HEK293 (cell line): Measurements from ENCODE around the gene ZNF512.
A peak's percentile ranks its signal among the peaks of the same experiment; 100 is the strongest.

Experiments used
- CTCF ChIA-PET: fragments of 350-600 bp; formaldehyde crosslinking; extraction: SDS; loops from one replicate; lab custom pipeline; 2021; ENCODE audit warnings: antibody characterized with exemption; lab: Yijun Ruan, JAX
- POLR2A ChIA-PET: fragments of 300-600 bp; formaldehyde crosslinking; extraction: SDS; loops from one replicate; lab custom pipeline; 2020; ENCODE audit warnings: antibody characterized with exemption, inconsistent platforms; lab: Yijun Ruan, JAX
- H3K27ac ChIP-seq: fragments of 200-500 bp; sonication (Bioruptor generic); 2 replicates; pipeline ENCODE4 v1.5.1; 2014; ENCODE audit warnings: low read depth, low read length, control low read depth, inconsistent platforms; ENCODE audit errors: extremely low read depth
- H3K36me3 ChIP-seq, 2 experiments: fragments of 200-500 bp in 1 of 2; sonication (Bioruptor generic) in 1 of 2; 1 replicate in 1 of 2; 2 replicates in 1 of 2; pipeline ENCODE4 v1.5.1; 2014 to 2017; ENCODE audit warnings: inconsistent platforms in 2 of 2, low read length in 2 of 2; ENCODE audit not compliant: control insufficient read depth in 2 of 2, insufficient read depth in 1 of 2
- H3K4me1 ChIP-seq: fragments of 200-500 bp; sonication (Bioruptor generic); 2 replicates; pipeline ENCODE4 v1.5.1; 2014; ENCODE audit warnings: mild to moderate bottlenecking, low read length, inconsistent platforms; ENCODE audit not compliant: control insufficient read depth, insufficient read depth
- H3K4me3 ChIP-seq: 2 replicates; pipeline ENCODE4 v1.5.1; 2011; ENCODE audit warnings: low read depth, mild to moderate bottlenecking, control low read depth, low read length, moderate library complexity
- H3K9me3 ChIP-seq: fragments of 200-500 bp; sonication (Bioruptor generic); 2 replicates; pipeline ENCODE4 v1.5.1; 2014; ENCODE audit warnings: low read depth, low read length, inconsistent platforms; ENCODE audit not compliant: control insufficient read depth, insufficient read depth
- BCL11A ChIP-seq: fragments of 450-650 bp; formaldehyde crosslinking; IDR thresholded peaks from 2 replicates; pipeline ENCODE4 v1.5.1; 2016; ENCODE audit warnings: low read depth, missing biosample characterization, missing genetic modification characterization
- BCL11B ChIP-seq: fragments of 450-650 bp; formaldehyde crosslinking; IDR thresholded peaks from 2 replicates; pipeline ENCODE4 v1.5.1; 2016; ENCODE audit warnings: low read depth, missing biosample characterization, missing genetic modification characterization
- HOXD13 ChIP-seq: sonication (generic); formaldehyde crosslinking; IDR thresholded peaks from 2 replicates; pipeline ENCODE4 v1.8.0; 2022; ENCODE audit warnings: missing genetic modification reagents, borderline replicate concordance
- KLF8 ChIP-seq: fragments of 450-650 bp; formaldehyde crosslinking; IDR thresholded peaks from 2 replicates; pipeline ENCODE4 v1.5.1; 2016; ENCODE audit warnings: missing biosample characterization, missing genetic modification characterization
- MYNN ChIP-seq: fragments of 450-650 bp; formaldehyde crosslinking; IDR thresholded peaks from 2 replicates; pipeline ENCODE4 v1.5.1; 2016; ENCODE audit warnings: missing biosample characterization, missing genetic modification characterization, borderline replicate concordance
- ZBTB20 ChIP-seq: fragments of 450-650 bp; formaldehyde crosslinking; IDR thresholded peaks from 2 replicates; pipeline ENCODE4 v1.5.1; 2016; ENCODE audit warnings: missing biosample characterization, missing genetic modification characterization
- ZBTB48 ChIP-seq: fragments of 450-650 bp; formaldehyde crosslinking; IDR thresholded peaks from 2 replicates; pipeline ENCODE4 v1.5.1; 2016; ENCODE audit warnings: missing biosample characterization, missing genetic modification characterization
- ZNF112 ChIP-seq: fragments of 450-650 bp; formaldehyde crosslinking; IDR thresholded peaks from 2 replicates; pipeline ENCODE4 v1.5.0; 2017; ENCODE audit warnings: missing biosample characterization, missing genetic modification characterization
- ZNF132 ChIP-seq: fragments of 450-650 bp; formaldehyde crosslinking; IDR thresholded peaks from 2 replicates; pipeline ENCODE4 v1.5.1; 2017; ENCODE audit warnings: missing biosample characterization, missing genetic modification characterization, borderline replicate concordance
- ZNF138 ChIP-seq: fragments of 450-650 bp; formaldehyde crosslinking; IDR thresholded peaks from 2 replicates; pipeline ENCODE4 v1.5.1; 2016; ENCODE audit warnings: missing biosample characterization, missing genetic modification characterization, borderline replicate concordance
- ZNF169 ChIP-seq: fragments of 450-650 bp; formaldehyde crosslinking; IDR thresholded peaks from 2 replicates; pipeline ENCODE4 v1.5.1; 2016; ENCODE audit warnings: missing biosample characterization, missing genetic modification characterization
- ZNF248 ChIP-seq: fragments of 450-650 bp; formaldehyde crosslinking; IDR thresholded peaks from 2 replicates; pipeline ENCODE4 v1.5.1; 2017; ENCODE audit warnings: missing biosample characterization, missing genetic modification characterization
- ZNF530 ChIP-seq: fragments of 450-650 bp; formaldehyde crosslinking; IDR thresholded peaks from 2 replicates; pipeline ENCODE4 v1.5.1; 2016; ENCODE audit warnings: low read depth, missing biosample characterization, missing genetic modification characterization
- ZNF76 ChIP-seq: fragments of 450-650 bp; formaldehyde crosslinking; IDR thresholded peaks from 2 replicates; pipeline ENCODE4; 2016; ENCODE audit warnings: low read depth, missing biosample characterization, missing genetic modification characterization, borderline replicate concordance
- ZSCAN30 ChIP-seq: fragments of 450-650 bp; IDR thresholded peaks from 2 replicates; pipeline ENCODE4 v1.5.1; 2018; ENCODE audit warnings: missing biosample characterization, mild to moderate bottlenecking, missing genetic modification characterization, moderate library complexity
- TF ChIP-seq, protein P1 (sequence below): fragments of 450-650 bp; formaldehyde crosslinking; IDR thresholded peaks from 2 replicates; pipeline ENCODE4 v1.5.1; 2016; ENCODE audit warnings: missing biosample characterization, missing genetic modification characterization
- TF ChIP-seq, protein P2 (sequence below): fragments of 450-650 bp; formaldehyde crosslinking; IDR thresholded peaks from 2 replicates; pipeline ENCODE4 v1.5.1; 2017; ENCODE audit warnings: missing biosample characterization, missing genetic modification characterization
- TF ChIP-seq, protein P3 (sequence below): fragments of 450-650 bp; formaldehyde crosslinking; IDR thresholded peaks from 2 replicates; pipeline ENCODE4 v1.5.1; 2016; ENCODE audit warnings: missing biosample characterization, missing genetic modification characterization, low read depth
- TF ChIP-seq, protein P4 (sequence below): fragments of 450-650 bp; formaldehyde crosslinking; IDR thresholded peaks from 2 replicates; pipeline ENCODE4 v1.5.1; 2016; ENCODE audit warnings: missing biosample characterization, missing genetic modification characterization
- TF ChIP-seq, protein P5 (sequence below): fragments of 450-650 bp; formaldehyde crosslinking; IDR thresholded peaks from 2 replicates; pipeline ENCODE4 v1.5.1; 2017; ENCODE audit warnings: missing biosample characterization, missing genetic modification characterization
- TF ChIP-seq, protein P6 (sequence below): fragments of 450-650 bp; formaldehyde crosslinking; IDR thresholded peaks from 2 replicates; pipeline ENCODE4 v1.5.1; 2017; ENCODE audit warnings: missing biosample characterization, mild to moderate bottlenecking, missing genetic modification characterization, moderate library complexity
- TF ChIP-seq, protein P7 (sequence below): fragments of 450-650 bp; formaldehyde crosslinking; IDR thresholded peaks from 2 replicates; pipeline ENCODE4 v1.5.1; 2016; ENCODE audit warnings: missing biosample characterization, missing genetic modification characterization

The ZNF512 gene, protein sequence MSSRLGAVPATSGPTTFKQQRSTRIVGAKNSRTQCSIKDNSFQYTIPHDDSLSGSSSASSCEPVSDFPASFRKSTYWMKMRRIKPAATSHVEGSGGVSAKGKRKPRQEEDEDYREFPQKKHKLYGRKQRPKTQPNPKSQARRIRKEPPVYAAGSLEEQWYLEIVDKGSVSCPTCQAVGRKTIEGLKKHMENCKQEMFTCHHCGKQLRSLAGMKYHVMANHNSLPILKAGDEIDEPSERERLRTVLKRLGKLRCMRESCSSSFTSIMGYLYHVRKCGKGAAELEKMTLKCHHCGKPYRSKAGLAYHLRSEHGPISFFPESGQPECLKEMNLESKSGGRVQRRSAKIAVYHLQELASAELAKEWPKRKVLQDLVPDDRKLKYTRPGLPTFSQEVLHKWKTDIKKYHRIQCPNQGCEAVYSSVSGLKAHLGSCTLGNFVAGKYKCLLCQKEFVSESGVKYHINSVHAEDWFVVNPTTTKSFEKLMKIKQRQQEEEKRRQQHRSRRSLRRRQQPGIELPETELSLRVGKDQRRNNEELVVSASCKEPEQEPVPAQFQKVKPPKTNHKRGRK

DNA sequence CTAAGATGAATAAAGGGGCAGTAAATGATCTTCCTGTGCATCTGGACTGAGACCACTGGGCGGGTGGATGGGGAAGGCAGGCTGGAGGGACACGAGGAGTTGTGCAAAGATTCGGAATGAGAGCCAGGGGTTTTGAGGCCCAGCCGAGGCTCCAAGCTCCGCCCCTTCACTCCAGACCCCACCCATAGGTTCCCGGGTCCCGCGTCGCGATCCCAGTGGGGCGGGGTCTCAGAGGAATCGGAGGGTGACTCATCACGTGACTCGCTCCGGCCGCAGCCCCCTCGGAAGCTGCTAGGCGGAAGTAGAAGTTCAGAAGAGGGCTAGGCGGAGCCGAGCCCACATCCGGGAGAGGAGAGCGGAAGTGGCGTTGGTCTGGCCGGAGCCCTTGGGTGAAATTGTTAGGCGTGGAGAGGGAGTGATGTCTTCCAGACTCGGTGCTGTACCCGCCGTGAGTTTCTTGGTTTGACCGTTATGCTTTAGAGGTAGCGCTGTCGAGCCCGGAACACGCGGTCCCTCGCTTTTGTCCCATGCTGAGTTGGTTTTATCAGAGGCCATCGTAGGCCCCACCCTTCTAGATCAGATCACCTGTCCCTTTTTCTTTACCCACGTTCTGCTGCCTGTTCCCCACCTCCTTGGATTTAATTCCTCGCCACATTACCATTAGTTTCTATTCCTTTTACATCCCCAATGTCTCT, at the start of gene ZNF512:
Gene ZNF512, plus strand, starts transcription at position 348 of the 695 bp plus-strand sequence. Its CDS starts 71 bp downstream, at position 419.
- H3K4me1 ChIP-seq, result peaks cover 8% of the 10 kb centered on the region
- H3K36me3 ChIP-seq, result no peaks in the 10 kb centered on the region; a peak in 1 of 3 replicates
- H3K9me3 ChIP-seq, result no peaks in the 10 kb centered on the region
- peak within 1 kb of the TSS; percentile 55 for H3K27ac ChIP-seq
- peak within 1 kb of the TSS; percentile 43 for H3K4me3 ChIP-seq
- CTCF ChIA-PET, result interaction anchor here (0.8 kb wide), 1 partner anchor 213 kb away, joined by 3 read pairs; no protein-coding TSS in a partner anchor
- POLR2A ChIA-PET, result interaction anchor here (0.6 to 1.5 kb wide), 6 partner anchors 8 to 261 kb away, joined by 3 to 7 read pairs (median 4); partner anchors contain the start of genes NRBP1, PPM1G, SLC4A1AP and SUPT7L
- no peak for TF ChIP-seq MYNN (tag by site-specific recombination)
- no peak for TF ChIP-seq ZNF530 (tag by site-specific recombination)
- TF ChIP-seq ZBTB20 (tag by site-specific recombination), result peak; percentile 23; the same call in 1 of the 2 replicates
- TF ChIP-seq, protein P1, sequence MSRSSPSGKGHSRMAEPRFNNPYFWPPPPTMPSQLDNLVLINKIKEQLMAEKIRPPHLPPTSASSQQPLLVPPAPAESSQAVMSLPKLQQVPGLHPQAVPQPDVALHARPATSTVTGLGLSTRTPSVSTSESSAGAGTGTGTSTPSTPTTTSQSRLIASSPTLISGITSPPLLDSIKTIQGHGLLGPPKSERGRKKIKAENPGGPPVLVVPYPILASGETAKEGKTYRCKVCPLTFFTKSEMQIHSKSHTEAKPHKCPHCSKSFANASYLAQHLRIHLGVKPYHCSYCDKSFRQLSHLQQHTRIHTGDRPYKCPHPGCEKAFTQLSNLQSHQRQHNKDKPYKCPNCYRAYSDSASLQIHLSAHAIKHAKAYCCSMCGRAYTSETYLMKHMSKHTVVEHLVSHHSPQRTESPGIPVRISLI (tag by site-specific recombination), result no peak
- no peak for TF ChIP-seq ZSCAN30 (tag by site-specific recombination)
- TF ChIP-seq, protein P2, sequence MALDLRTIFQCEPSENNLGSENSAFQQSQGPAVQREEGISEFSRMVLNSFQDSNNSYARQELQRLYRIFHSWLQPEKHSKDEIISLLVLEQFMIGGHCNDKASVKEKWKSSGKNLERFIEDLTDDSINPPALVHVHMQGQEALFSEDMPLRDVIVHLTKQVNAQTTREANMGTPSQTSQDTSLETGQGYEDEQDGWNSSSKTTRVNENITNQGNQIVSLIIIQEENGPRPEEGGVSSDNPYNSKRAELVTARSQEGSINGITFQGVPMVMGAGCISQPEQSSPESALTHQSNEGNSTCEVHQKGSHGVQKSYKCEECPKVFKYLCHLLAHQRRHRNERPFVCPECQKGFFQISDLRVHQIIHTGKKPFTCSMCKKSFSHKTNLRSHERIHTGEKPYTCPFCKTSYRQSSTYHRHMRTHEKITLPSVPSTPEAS (tag by site-specific recombination), result no peak
- TF ChIP-seq, protein P3, sequence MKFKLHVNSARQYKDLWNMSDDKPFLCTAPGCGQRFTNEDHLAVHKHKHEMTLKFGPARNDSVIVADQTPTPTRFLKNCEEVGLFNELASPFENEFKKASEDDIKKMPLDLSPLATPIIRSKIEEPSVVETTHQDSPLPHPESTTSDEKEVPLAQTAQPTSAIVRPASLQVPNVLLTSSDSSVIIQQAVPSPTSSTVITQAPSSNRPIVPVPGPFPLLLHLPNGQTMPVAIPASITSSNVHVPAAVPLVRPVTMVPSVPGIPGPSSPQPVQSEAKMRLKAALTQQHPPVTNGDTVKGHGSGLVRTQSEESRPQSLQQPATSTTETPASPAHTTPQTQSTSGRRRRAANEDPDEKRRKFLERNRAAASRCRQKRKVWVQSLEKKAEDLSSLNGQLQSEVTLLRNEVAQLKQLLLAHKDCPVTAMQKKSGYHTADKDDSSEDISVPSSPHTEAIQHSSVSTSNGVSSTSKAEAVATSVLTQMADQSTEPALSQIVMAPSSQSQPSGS (tag by site-specific recombination), result no peak
- no peak for TF ChIP-seq BCL11B (tag by site-specific recombination)
- TF ChIP-seq ZNF248 (tag by site-specific recombination), result no peak
- no peak for TF ChIP-seq ZNF112 (tag by site-specific recombination)
- TF ChIP-seq KLF8 (tag by site-specific recombination), result peak; percentile 53; the same call in 1 of the 2 replicates
- TF ChIP-seq, protein P4, sequence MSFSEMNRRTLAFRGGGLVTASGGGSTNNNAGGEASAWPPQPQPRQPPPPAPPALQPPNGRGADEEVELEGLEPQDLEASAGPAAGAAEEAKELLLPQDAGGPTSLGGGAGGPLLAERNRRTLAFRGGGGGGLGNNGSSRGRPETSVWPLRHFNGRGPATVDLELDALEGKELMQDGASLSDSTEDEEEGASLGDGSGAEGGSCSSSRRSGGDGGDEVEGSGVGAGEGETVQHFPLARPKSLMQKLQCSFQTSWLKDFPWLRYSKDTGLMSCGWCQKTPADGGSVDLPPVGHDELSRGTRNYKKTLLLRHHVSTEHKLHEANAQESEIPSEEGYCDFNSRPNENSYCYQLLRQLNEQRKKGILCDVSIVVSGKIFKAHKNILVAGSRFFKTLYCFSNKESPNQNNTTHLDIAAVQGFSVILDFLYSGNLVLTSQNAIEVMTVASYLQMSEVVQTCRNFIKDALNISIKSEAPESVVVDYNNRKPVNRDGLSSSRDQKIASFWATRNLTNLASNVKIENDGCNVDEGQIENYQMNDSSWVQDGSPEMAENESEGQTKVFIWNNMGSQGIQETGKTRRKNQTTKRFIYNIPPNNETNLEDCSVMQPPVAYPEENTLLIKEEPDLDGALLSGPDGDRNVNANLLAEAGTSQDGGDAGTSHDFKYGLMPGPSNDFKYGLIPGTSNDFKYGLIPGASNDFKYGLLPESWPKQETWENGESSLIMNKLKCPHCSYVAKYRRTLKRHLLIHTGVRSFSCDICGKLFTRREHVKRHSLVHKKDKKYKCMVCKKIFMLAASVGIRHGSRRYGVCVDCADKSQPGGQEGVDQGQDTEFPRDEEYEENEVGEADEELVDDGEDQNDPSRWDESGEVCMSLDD (tag by site-specific recombination), result no peak
- TF ChIP-seq, protein P5, sequence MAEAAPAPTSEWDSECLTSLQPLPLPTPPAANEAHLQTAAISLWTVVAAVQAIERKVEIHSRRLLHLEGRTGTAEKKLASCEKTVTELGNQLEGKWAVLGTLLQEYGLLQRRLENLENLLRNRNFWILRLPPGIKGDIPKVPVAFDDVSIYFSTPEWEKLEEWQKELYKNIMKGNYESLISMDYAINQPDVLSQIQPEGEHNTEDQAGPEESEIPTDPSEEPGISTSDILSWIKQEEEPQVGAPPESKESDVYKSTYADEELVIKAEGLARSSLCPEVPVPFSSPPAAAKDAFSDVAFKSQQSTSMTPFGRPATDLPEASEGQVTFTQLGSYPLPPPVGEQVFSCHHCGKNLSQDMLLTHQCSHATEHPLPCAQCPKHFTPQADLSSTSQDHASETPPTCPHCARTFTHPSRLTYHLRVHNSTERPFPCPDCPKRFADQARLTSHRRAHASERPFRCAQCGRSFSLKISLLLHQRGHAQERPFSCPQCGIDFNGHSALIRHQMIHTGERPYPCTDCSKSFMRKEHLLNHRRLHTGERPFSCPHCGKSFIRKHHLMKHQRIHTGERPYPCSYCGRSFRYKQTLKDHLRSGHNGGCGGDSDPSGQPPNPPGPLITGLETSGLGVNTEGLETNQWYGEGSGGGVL (tag by site-specific recombination), result no peak
- TF ChIP-seq ZNF132, result no peak
- TF ChIP-seq ZNF76 (tag by site-specific recombination), result peak; percentile 27; the same call in 1 of the 2 replicates
- TF ChIP-seq ZNF169 (tag by site-specific recombination), result no peak
- TF ChIP-seq ZBTB48 (tag by site-specific recombination), result no peak
- TF ChIP-seq, protein P6, sequence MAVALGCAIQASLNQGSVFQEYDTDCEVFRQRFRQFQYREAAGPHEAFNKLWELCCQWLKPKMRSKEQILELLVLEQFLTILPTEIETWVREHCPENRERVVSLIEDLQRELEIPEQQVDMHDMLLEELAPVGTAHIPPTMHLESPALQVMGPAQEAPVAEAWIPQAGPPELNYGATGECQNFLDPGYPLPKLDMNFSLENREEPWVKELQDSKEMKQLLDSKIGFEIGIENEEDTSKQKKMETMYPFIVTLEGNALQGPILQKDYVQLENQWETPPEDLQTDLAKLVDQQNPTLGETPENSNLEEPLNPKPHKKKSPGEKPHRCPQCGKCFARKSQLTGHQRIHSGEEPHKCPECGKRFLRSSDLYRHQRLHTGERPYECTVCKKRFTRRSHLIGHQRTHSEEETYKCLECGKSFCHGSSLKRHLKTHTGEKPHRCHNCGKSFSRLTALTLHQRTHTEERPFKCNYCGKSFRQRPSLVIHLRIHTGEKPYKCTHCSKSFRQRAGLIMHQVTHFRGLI (tag by site-specific recombination), result no peak
- TF ChIP-seq HOXD13, result no peak
- no peak for TF ChIP-seq ZNF138 (tag by site-specific recombination)
- TF ChIP-seq, protein P7, sequence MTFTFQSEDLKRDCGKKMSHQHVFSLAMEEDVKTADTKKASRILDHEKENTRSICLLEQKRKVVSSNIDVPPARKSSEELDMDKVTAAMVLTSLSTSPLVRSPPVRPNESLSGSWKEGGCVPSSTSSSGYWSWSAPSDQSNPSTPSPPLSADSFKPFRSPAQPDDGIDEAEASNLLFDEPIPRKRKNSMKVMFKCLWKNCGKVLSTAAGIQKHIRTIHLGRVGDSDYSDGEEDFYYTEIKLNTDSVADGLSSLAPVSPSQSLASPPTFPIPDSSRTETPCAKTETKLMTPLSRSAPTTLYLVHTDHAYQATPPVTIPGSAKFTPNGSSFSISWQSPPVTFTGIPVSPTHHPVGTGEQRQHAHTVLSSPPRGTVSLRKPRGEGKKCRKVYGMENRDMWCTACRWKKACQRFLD (tag by site-specific recombination), result no peak
- no peak for TF ChIP-seq BCL11A (tag by site-specific recombination)
